Lung (tissue), 12 donors: Measurements from ENCODE around the gene MTARC1. TPM values are rescaled to one million over a fixed set of nuclear protein-coding genes. Genes with fewer than 3 reads are reported as not detected.

Experiments used
- ATAC-seq: fragments of 200-7000 bp; cut with Tn5 transposase; one replicate; pipeline ENCODE4 v1.9.1; 2020; ENCODE audit warnings: moderate number of reproducible peaks; ENCODE audit not compliant: insufficient read depth, low FRiP score
- DNase-seq, 3 donors: peaks; one replicate each; pipeline ENCODE4 v3.0.0-alpha.2; 2013 to 2017
- H3K27ac ChIP-seq, 2 donors: one replicate each; pipeline ENCODE4 v1.5.1; 2013; ENCODE audit warnings: mild to moderate bottlenecking in 2 of 2, moderate library complexity in 2 of 2, control low read depth in 1 of 2, inconsistent platforms in 1 of 2, low read depth in 1 of 2, low read length in 1 of 2
- H3K27me3 ChIP-seq, 3 donors: one replicate each; pipeline ENCODE4 v1.5.1; 2013; ENCODE audit warnings: low read length in 2 of 3; ENCODE audit not compliant: control insufficient read depth in 3 of 3, insufficient read depth in 3 of 3
- H3K36me3 ChIP-seq, 4 donors: one replicate each; pipeline ENCODE4 v1.5.1; 2013; ENCODE audit warnings: low read length in 4 of 4, mild to moderate bottlenecking in 1 of 4, moderate library complexity in 1 of 4; ENCODE audit not compliant: control insufficient read depth in 4 of 4, insufficient read depth in 4 of 4
- H3K4me1 ChIP-seq, 5 donors: one replicate each; pipeline ENCODE4 v1.5.1; 2013; ENCODE audit warnings: low read length in 5 of 5, mild to moderate bottlenecking in 2 of 5, moderate library complexity in 1 of 5; ENCODE audit not compliant: control insufficient read depth in 5 of 5, insufficient read depth in 5 of 5
- H3K4me3 ChIP-seq: one replicate; pipeline ENCODE4 v1.5.1; 2013; ENCODE audit warnings: mild to moderate bottlenecking, control low read depth, moderate library complexity
- H3K9ac ChIP-seq, 2 donors: one replicate each; pipeline ENCODE4 v1.5.1; 2013; ENCODE audit warnings: low read length in 2 of 2, control low read depth in 1 of 2; ENCODE audit not compliant: insufficient read depth in 1 of 2
- H3K9me3 ChIP-seq, 4 donors: one replicate each; pipeline ENCODE4 v1.5.1; 2013; ENCODE audit warnings: low read length in 3 of 4, mild to moderate bottlenecking in 1 of 4, moderate library complexity in 1 of 4; ENCODE audit not compliant: control insufficient read depth in 4 of 4, insufficient read depth in 3 of 4
- CTCF ChIP-seq: IDR thresholded peaks from 2 replicates; pipeline ENCODE4 v1.5.1; 2012; ENCODE audit warnings: mild to moderate bottlenecking; ENCODE audit errors: control extremely low read depth, extremely low read depth
- WGBS, 2 donors: extraction: QIAGEN DNeasy Blood & Tissue Kit; methylation state at CpG; one replicate each; pipeline ENCODE4 v1.1.7; 2013; 5-methylcytosine and 5-hydroxymethylcytosine counted together
- polyA plus RNA-seq, 2 donors: library from polyadenylated mRNA; stranded (reverse); fragments of 200-250 nt; gene quantifications; one replicate each; pipeline ENCODE4 v1.2.1, GENCODE V29; 2013
- total RNA-seq, 2 donors: library from RNA; depleted of rRNA in 1 of 2; stranded (reverse); fragments of >200 nt in 1 of 2; gene quantifications; one replicate each; pipeline ENCODE4 v1.2.1, GENCODE V29; 2014 to 2021
- donor health status: control.
- donor health status: control.
- donor health status: Bipolar disorder and iron deficiency.
- donor health status: healthy.
- donor health status: DM: yes; HTN: yes; CAD: no.

Gene MTARC1
- total and polyA plus RNA-seq, 4 donors, result 10.1 to 22.3 (median 15.7) TPM

GRCh38 chr1:220818421-220819173 lies 31.9 kb downstream of the MTARC1 start:
- WGBS, 2 donors, result 57 to 76% methylated on average over 14 of the region's 14 CpGs
- no peak overlapping the region for H3K4me3 ChIP-seq
- H3K27ac ChIP-seq, result peak overlapping the region in 1 of 2 donors; percentile 56
- H3K36me3 ChIP-seq, result no peaks in the 10 kb centered on the region
- no peak overlapping the region for H3K9ac ChIP-seq
- DNase-seq (peak; percentile 89 to 97 (median 96)), ATAC-seq (peak; percentile 31)
- peaks cover 0 to 42% (median 21%) of the 10 kb centered on the region in 5 donors for H3K4me1 ChIP-seq
- H3K27me3 ChIP-seq, result no peaks in the 10 kb centered on the region
- no peak for TF ChIP-seq CTCF
- no peaks in the 10 kb centered on the region for H3K9me3 ChIP-seq

GRCh38 chr1:220819467-220820026 lies 32.8 kb downstream of the MTARC1 start:
- Histone ChIP-seq H3K9ac (no peak overlapping the region), H3K36me3 (no peaks in the 10 kb centered on the region), H3K27ac (no peak overlapping the region), H3K4me1 (peaks cover 0 to 42% (median 21%) of the 10 kb centered on the region in 5 donors), H3K9me3 (no peaks in the 10 kb centered on the region), H3K4me3 (no peak overlapping the region), H3K27me3 (no peaks in the 10 kb centered on the region)
- no peak for ATAC-seq
- peak in 2 of 3 donors; percentile 40 to 65 for DNase-seq
- 56 to 68% methylated on average over 1 of the region's 1 CpG for WGBS, 2 donors
- TF ChIP-seq CTCF, result no peak

- Histone ChIP-seq H3K9ac (no peak overlapping the region), H3K9me3 (no peaks in the 10 kb centered on the region), H3K4me1 (peaks cover 0 to 42% (median 8%) of the 10 kb centered on the region in 5 donors), H3K27ac (no peak overlapping the region), H3K36me3 (no peaks in the 10 kb centered on the region), H3K4me3 (no peak overlapping the region), H3K27me3 (no peaks in the 10 kb centered on the region)
- DNase-seq (no peak), ATAC-seq (no peak)
- no peak for TF ChIP-seq CTCF
- 91 to 95% methylated on average over 9 of the region's 9 CpGs for WGBS, 2 donors
These were observed 37.6 kb downstream of the MTARC1 start for GRCh38 chr1:220824031-220824989.
